HUES48 (cell line): Measurements from ENCODE around the gene ABCA5.

Experiments used
- H3K27ac ChIP-seq: one replicate; pipeline ENCODE4 v1.7.0; 2013; ENCODE audit warnings: low read depth, low read length, inconsistent platforms
- H3K27me3 ChIP-seq: 2 replicates; pipeline ENCODE4 v1.6.1; 2013; ENCODE audit warnings: mild to moderate bottlenecking, low read length; ENCODE audit not compliant: control insufficient read depth, insufficient read depth
- H3K36me3 ChIP-seq: 2 replicates; pipeline ENCODE4 v1.6.1; 2013; ENCODE audit warnings: low read length; ENCODE audit not compliant: control insufficient read depth, insufficient read depth
- H3K4me1 ChIP-seq: 2 replicates; pipeline ENCODE4 v1.6.1; 2013; ENCODE audit warnings: mild to moderate bottlenecking, low read length; ENCODE audit not compliant: control insufficient read depth, insufficient read depth
- H3K4me3 ChIP-seq: 2 replicates; pipeline ENCODE4 v1.5.1; 2013; ENCODE audit warnings: mild to moderate bottlenecking, low read depth, low read length
- H3K9ac ChIP-seq: 2 replicates; pipeline ENCODE4 v1.6.1; 2013; ENCODE audit warnings: mild to moderate bottlenecking, low read depth, low read length, moderate library complexity
- H3K9me3 ChIP-seq: 2 replicates; pipeline ENCODE4 v1.6.1; 2013; ENCODE audit warnings: low read length; ENCODE audit not compliant: control insufficient read depth, insufficient read depth

Gene ABCA5

GRCh38 chr17:69265873-69266272 is 61.1 kb downstream of the ABCA5 start:
- Histone ChIP-seq H3K9me3 (no peaks in the 10 kb centered on the region), H3K4me1 (no peaks in the 10 kb centered on the region), H3K36me3 (no peaks in the 10 kb centered on the region), H3K27me3 (no peaks in the 10 kb centered on the region), H3K4me3 (no peak overlapping the region), H3K9ac (no peak overlapping the region), H3K27ac (no peak overlapping the region)

- no peak overlapping the region for H3K4me3 ChIP-seq
- H3K27me3 ChIP-seq = no peaks in the 10 kb centered on the region
- peaks cover 4% of the 10 kb centered on the region; the same call in 1 of the 2 replicates for H3K36me3 ChIP-seq
- no peak overlapping the region for H3K9ac ChIP-seq
- no peaks in the 10 kb centered on the region for H3K4me1 ChIP-seq
- H3K27ac ChIP-seq = no peak overlapping the region
- H3K9me3 ChIP-seq = no peaks in the 10 kb centered on the region
Observed at GRCh38 chr17:69254187-69254586, 72.7 kb downstream of the ABCA5 start.

DNA sequence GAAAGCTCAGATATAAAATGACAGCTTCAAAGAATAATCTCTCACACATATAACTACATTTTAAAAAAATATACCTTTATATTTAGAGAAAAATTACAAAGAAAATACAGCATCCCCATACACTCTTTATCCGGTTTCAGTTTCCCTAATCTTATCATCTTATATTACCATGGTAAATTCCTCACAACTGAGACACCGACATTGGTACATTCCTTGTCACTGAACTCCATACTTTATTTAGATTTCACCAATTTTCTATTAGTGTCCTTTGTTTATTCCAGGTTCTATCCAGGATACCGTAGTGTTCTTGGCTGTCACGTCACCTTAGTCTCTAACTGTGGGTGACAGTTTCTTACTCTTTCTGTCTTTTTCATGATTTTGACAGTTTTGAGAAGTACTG is 76.3 kb downstream of the ABCA5 start:
- H3K4me3 ChIP-seq = no peak overlapping the region
- H3K9me3 ChIP-seq = no peaks in the 10 kb centered on the region
- H3K27ac ChIP-seq = no peak overlapping the region
- no peaks in the 10 kb centered on the region for H3K27me3 ChIP-seq
- no peaks in the 10 kb centered on the region for H3K4me1 ChIP-seq
- H3K36me3 ChIP-seq = peaks cover 4% of the 10 kb centered on the region; the same call in 1 of the 2 replicates
- no peak overlapping the region for H3K9ac ChIP-seq

DNA sequence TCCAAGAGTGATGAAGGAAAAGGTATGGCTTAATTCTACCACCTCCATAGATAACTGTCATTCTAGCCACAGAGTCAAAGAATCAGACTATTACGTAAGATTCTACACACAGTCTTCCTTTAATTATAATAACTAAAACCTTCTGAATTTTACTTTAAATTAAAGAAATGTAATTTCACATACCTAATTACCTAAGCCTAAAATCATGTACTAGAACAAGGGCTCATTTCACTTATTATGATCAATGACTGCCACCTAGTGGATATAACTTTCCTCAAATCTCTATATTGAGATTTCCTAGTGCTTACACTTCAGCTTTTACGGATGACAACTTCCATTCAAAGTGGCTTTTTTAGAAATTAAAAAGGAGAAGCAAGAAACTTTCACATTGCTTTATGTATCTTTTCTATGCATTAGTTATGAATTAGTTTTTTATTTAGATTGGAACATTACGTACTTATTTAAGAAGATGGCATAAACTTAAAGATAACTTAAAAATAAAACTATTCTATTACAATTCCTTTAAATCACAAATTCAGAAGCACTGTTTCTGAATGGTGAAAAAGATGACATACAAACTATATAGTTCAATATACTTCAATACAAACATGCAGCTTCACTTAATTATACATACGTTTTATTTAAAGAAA is 80.1 kb downstream of the ABCA5 start:
- H3K9ac ChIP-seq = no peak overlapping the region
- H3K36me3 ChIP-seq = no peaks in the 10 kb centered on the region
- H3K4me3 ChIP-seq = no peak overlapping the region
- no peaks in the 10 kb centered on the region for H3K27me3 ChIP-seq
- H3K4me1 ChIP-seq = no peaks in the 10 kb centered on the region
- no peak overlapping the region for H3K27ac ChIP-seq
- H3K9me3 ChIP-seq = no peaks in the 10 kb centered on the region

DNA sequence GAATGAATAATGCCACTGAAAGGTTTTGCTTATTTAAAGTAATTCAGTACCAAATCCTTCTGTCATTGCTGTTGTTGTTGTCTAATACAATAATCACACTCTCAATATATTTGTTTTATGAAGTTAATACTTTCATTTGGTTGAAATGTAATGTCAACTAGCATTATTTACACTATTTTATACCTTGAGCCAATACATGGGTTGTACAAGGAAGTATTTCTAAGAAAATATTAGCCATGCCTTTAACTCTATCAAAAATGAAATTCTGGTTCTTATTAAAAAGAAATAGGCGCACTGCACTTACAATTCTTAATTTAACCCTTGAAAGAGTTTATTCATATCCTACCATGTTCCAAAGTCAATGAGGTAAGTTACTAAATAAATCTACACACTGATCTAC is 80.7 kb downstream of the ABCA5 start:
- Histone ChIP-seq H3K27me3 (no peaks in the 10 kb centered on the region), H3K36me3 (no peaks in the 10 kb centered on the region), H3K4me3 (no peak overlapping the region), H3K27ac (no peak overlapping the region), H3K4me1 (no peaks in the 10 kb centered on the region), H3K9me3 (no peaks in the 10 kb centered on the region), H3K9ac (no peak overlapping the region)

DNA sequence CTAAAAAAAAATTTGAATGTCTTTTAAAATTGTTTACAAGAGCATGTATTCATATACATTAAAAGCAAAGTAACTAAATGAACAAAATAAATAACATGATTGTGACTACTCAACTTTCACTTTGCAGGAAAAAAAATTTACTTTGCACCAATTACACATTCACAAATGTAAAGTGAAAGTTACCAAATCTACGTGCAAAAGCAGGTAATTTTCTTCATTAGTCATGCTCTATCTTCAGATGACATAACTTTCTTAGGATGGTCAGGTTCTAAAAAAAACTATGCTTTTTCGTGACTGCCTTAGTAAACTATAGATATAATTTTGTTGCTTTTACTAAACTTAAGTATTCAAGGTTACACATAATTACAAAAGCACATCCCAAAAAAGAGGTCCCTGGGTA is 81.3 kb downstream of the ABCA5 start:
- Histone ChIP-seq H3K4me3 (no peak overlapping the region), H3K9ac (no peak overlapping the region), H3K27me3 (no peaks in the 10 kb centered on the region), H3K27ac (no peak overlapping the region), H3K36me3 (no peaks in the 10 kb centered on the region), H3K4me1 (no peaks in the 10 kb centered on the region), H3K9me3 (no peaks in the 10 kb centered on the region)

DNA sequence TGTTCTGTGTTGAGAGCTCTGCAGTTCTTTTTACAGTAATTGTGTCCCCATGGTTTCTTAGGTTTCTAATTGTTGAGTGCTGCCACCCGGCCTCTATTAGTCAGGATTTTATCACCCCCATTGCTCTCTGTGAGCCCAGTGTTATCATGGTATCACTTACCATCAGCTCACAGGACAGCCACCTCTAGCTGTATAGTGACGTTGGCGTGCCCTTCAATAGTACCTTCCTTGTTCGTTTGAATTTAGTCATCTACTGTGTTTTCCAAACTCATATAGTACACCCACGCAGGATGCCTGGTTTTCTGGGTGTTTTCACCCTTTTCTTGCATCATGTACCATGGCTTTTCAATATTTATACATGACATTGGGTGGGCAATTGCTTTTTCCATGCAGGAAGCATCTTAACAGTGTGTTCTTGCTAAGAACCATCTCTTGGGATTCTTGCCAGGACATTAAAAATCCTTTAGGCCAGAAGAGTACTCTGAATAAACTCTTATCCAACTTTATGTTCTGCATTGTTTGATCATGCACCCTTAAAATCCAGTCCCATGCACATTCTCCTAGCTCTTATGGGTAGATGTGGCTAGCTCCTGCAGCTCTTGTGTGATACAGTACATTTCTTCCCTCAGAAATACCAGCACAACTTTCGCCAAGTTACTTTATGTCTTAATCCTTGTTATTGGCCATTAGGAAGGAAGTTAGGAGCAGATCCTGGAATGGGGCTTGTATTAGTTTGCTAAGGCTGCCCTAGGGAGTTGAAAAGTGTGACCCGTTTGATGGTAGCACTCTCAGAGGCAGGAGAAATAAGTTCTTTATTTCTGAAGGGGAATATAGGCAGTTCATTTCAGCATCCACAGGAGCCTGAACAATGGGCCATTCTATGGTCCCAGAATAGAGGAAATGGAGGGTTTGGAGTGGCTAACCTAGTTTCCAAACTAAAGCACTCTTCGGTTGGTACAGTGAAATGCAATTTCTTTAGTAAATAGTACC is 87.0 kb downstream of the ABCA5 start:
- no peaks in the 10 kb centered on the region for H3K27me3 ChIP-seq
- no peak overlapping the region for H3K27ac ChIP-seq
- H3K9ac ChIP-seq = no peak overlapping the region
- 0 out of 2 replicates have a peak, but pooled peaks cover 2% of the 10 kb centered on the region for H3K4me1 ChIP-seq
- H3K4me3 ChIP-seq = no peak overlapping the region
- no peaks in the 10 kb centered on the region for H3K9me3 ChIP-seq
- H3K36me3 ChIP-seq = no peaks in the 10 kb centered on the region

DNA sequence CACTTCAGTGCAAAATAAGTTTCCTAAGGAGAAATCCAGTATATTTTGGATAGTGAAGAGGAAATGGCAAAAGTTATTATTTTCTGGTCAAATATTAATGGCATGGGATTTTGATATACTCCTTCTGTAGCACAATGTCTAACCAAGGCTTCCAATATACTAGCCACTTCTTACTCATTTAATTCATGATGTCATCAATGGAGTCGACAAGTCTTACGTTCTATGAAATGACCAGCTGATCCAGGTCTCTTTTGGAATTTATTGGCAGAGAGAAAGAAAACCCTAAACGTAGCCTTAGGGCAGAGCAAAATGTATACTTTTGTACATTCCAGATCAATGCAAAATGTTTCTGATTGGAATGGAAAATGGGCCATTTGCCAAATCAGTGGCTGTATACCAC is 90.0 kb downstream of the ABCA5 start:
- Histone ChIP-seq H3K27ac (no peak overlapping the region), H3K27me3 (no peaks in the 10 kb centered on the region), H3K9me3 (no peaks in the 10 kb centered on the region), H3K4me3 (no peak overlapping the region), H3K36me3 (no peaks in the 10 kb centered on the region), H3K4me1 (0 out of 2 replicates have a peak, but pooled peaks cover 2% of the 10 kb centered on the region), H3K9ac (no peak overlapping the region)

- Histone ChIP-seq H3K9ac (no peak overlapping the region), H3K9me3 (no peaks in the 10 kb centered on the region), H3K36me3 (no peaks in the 10 kb centered on the region), H3K4me1 (0 out of 2 replicates have a peak, but pooled peaks cover 2% of the 10 kb centered on the region), H3K4me3 (no peak overlapping the region), H3K27ac (no peak overlapping the region), H3K27me3 (no peaks in the 10 kb centered on the region)
Observed at GRCh38 chr17:69236464-69236863, 90.5 kb downstream of the ABCA5 start.

- Histone ChIP-seq H3K27me3 (no peaks in the 10 kb centered on the region), H3K9me3 (no peaks in the 10 kb centered on the region), H3K9ac (no peak overlapping the region), H3K4me3 (no peak overlapping the region), H3K4me1 (0 out of 2 replicates have a peak, but pooled peaks cover 2% of the 10 kb centered on the region), H3K27ac (no peak overlapping the region), H3K36me3 (no peaks in the 10 kb centered on the region)
Observed at GRCh38 chr17:69235338-69236058, 91.4 kb downstream of the ABCA5 start.
